ENCODE measurements around the gene PSIP1.
A peak's percentile ranks its signal among the peaks of the same experiment; 100 is the strongest.
"Not testable (repeated sequence)": the region's sequence is repeated elsewhere in the genome, so short reads cannot be mapped to it uniquely, and the experiment has no call there.

Gene PSIP1

GRCh38 chr9:15430920-15431844 is 79.6 kb downstream of the PSIP1 start:
- peak in 7 of 14 donors; percentile 3 to 22 (median 8) for DNase-seq

- not testable (repeated sequence) for DNase-seq
These were observed 83.1 kb downstream of the PSIP1 start for GRCh38 chr9:15427702-15428101.

GRCh38 chr9:15426019-15426418 is 84.8 kb downstream of the PSIP1 start:
- DNase-seq, result no peak

- DNase-seq, result peak in 1 of 14 donors; percentile 41
These were observed 87.4 kb downstream of the PSIP1 start for GRCh38 chr9:15423231-15423985.

GRCh38 chr9:15422372-15423230 is 88.2 kb downstream of the PSIP1 start, which contains the start of gene SNAPC3:
Gene SNAPC3, plus strand, starts transcription at chr9:15422876. Its CDS starts 4 bp downstream, at chr9:15422880.
- peak; percentile 35 to 98 (median 90) for DNase-seq

- DNase-seq, result no peak
These were observed 88.8 kb downstream of the PSIP1 start for GRCh38 chr9:15421990-15422371.

GRCh38 chr9:15421532-15421931 is 89.2 kb downstream of the PSIP1 start:
- no peak for DNase-seq

- DNase-seq, result no peak
These were observed 90.0 kb downstream of the PSIP1 start for GRCh38 chr9:15420796-15421195.

GRCh38 chr9:15417626-15418025 is 93.1 kb downstream of the PSIP1 start:
- DNase-seq, result no peak

GRCh38 chr9:15416880-15417279 is 93.9 kb downstream of the PSIP1 start:
- DNase-seq, result peak in 1 of 14 donors; percentile 7
